BLaER1 treated with 17β-estradiol and CSF1 and Interleukin-3, amounts not matched to agents 10 nM and 100 nM (cell line): ENCODE measurements around the gene CD81.
A peak's percentile ranks its signal among the peaks of the same experiment; 100 is the strongest.

Experiments used
- H3K27ac ChIP-seq, 11 experiments: shearing (Covaris generic); formaldehyde crosslinking; 2 replicates each; pipeline ENCODE4 v1.8.1; 2022
- H3K27me3 ChIP-seq, 11 experiments: shearing (Covaris generic); formaldehyde crosslinking; 2 replicates each; pipeline ENCODE4 v1.8.1; 2022
- H3K36me3 ChIP-seq, 11 experiments: shearing (Covaris generic); formaldehyde crosslinking; 2 replicates each; pipeline ENCODE4 v1.8.1; 2022
- H3K4me1 ChIP-seq, 10 experiments: shearing (Covaris generic); formaldehyde crosslinking; 2 replicates each; pipeline ENCODE4 v1.8.1; 2022
- H3K4me2 ChIP-seq, 11 experiments: shearing (Covaris generic); formaldehyde crosslinking; 2 replicates each; pipeline ENCODE4 v1.8.1; 2022
- H3K4me3 ChIP-seq, 10 experiments: shearing (Covaris generic); formaldehyde crosslinking; 2 replicates each; pipeline ENCODE4 v1.8.1; 2022
- H3K9ac ChIP-seq, 11 experiments: shearing (Covaris generic); formaldehyde crosslinking; 2 replicates each; pipeline ENCODE4 v1.8.1; 2022
- H3K9me3 ChIP-seq, 11 experiments: shearing (Covaris generic); formaldehyde crosslinking; replicated peaks in 1 of 11; 2 replicates each; pipeline ENCODE4 v1.8.1; 2022
- H4K20me1 ChIP-seq, 11 experiments: shearing (Covaris generic); formaldehyde crosslinking; 2 replicates each; pipeline ENCODE4 v1.8.1; 2022
- Cebpa-rat ChIP-seq, 11 experiments: shearing (Covaris generic); IDR thresholded peaks; 2 replicates each; pipeline ENCODE4 v1.8.1; 2022

Gene CD81

DNA sequence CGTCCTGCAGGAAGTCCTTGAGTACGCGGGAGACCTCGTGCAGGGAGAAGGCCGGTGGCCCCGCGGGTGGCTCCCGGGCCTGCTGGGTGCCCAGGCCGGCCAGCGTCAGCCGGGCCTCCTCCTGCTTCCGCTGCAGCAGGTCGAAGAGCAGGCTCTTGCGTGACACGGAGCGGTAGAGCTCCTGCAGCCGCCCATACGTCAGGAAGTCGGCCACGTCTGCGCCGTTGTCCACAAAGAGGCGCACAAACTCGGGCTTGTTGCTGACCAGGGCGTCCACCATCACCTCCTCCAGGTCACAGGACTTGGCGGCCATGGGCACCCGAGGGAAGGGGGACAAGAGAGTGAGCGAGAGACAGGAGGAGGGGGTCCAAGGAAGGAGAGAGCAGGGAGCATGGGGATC lies 38.1 kb downstream of the CD81 start:
- Histone ChIP-seq H3K27me3 (peaks cover 0 to 10% (median 3%) of the 10 kb centered on the region in 11 experiments; a peak in 7 of 22 replicates), H3K9ac (no peak overlapping the region), H3K4me3 (no peak overlapping the region), H3K4me1 (peaks cover 7 to 65% (median 45%) of the 10 kb centered on the region in 10 experiments), H3K9me3 (no peaks in the 10 kb centered on the region), H3K36me3 (no peaks in the 10 kb centered on the region), H4K20me1 (peaks cover 0 to 4% (median 0%) of the 10 kb centered on the region in 11 experiments; a peak in 5 of 22 replicates), H3K27ac (no peak overlapping the region), H3K4me2 (no peak overlapping the region)
- TF ChIP-seq Cebpa-rat (IDR thresholded peaks at IDR 0.05): no peak

DNA sequence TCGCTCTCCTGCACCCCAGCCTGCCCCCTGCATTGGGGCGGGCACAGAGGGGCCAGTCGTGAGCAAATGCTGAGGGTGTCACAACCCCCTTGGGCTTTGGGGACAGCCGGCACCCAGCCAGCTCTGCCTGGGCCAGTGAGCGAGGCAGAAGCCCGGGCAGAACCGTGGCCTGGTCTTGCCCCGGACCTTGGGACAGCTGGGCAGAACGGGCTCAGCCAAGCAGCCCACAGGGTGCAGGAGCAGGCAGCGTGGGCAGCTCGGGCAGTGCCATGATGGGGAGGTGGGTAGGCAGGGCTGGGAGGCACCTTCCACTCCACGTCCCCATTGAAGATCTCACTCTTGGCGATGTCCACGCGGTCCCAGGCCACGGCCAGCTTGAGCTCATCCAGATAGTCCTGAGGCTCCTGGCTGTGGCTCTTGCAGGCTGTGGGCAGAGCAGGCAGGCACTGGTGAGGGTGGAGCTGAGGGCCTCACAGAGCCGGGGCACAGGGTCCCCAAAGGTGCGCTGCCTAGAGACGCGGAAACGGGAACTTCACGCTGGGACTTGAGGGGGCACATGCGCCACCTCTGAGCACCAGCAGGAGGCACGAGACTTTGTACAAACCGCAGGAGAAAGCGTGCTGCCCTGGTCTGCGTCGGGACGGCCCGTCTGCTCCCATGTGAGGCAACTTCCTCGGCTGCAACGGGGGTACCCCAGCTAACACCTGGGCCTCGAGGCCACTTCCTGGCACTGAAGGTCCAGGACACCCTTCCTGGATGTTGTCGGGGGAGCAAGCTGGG lies 38.7 kb downstream of the CD81 start:
- Histone ChIP-seq H4K20me1 (peaks cover 0 to 7% (median 0%) of the 10 kb centered on the region in 11 experiments; a peak in 5 of 22 replicates), H3K27me3 (peaks cover 0 to 4% (median 0%) of the 10 kb centered on the region in 11 experiments; a peak in 2 of 22 replicates), H3K9me3 (no peaks in the 10 kb centered on the region), H3K36me3 (no peaks in the 10 kb centered on the region), H3K4me3 (no peak overlapping the region), H3K4me2 (peak overlapping the region in 7 of 11 experiments; percentile 4 to 51 (median 25); a peak in 6 of 22 replicates), H3K27ac (no peak overlapping the region), H3K9ac (no peak overlapping the region), H3K4me1 (peaks cover 8 to 62% (median 39%) of the 10 kb centered on the region in 10 experiments; a peak in 17 of 20 replicates)
- no peak for TF ChIP-seq Cebpa-rat (IDR thresholded peaks at IDR 0.05)

DNA sequence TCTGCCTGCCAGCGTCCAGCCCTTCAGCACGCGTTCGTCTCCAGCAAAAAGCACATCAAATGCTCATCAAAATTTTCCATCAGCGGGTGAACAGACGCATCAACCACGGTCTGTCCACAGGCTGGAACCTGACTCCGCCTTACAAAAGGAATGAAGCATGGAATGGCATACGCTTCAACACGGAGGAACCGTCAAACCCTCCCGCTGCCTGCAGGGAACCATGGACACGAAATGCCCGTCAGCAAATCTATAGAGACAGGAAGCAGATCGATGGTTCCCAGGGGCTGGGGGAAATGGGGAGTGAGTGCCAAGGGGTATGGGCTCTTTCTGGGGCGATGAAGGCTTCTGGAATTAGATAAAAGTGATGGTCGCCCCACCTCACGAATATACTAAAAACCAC lies 39.7 kb downstream of the CD81 start:
- Histone ChIP-seq H3K9ac (no peak overlapping the region), H3K4me2 (peak overlapping the region in 9 of 11 experiments; percentile 13 to 51 (median 29); a peak in 10 of 22 replicates), H3K4me3 (no peak overlapping the region), H3K27me3 (no peaks in the 10 kb centered on the region), H3K9me3 (no peaks in the 10 kb centered on the region), H3K36me3 (no peaks in the 10 kb centered on the region), H4K20me1 (peaks cover 0 to 7% (median 0%) of the 10 kb centered on the region in 11 experiments; a peak in 5 of 22 replicates), H3K27ac (no peak overlapping the region), H3K4me1 (peaks cover 8 to 54% (median 36%) of the 10 kb centered on the region in 10 experiments; a peak in 17 of 20 replicates)
- no peak for TF ChIP-seq Cebpa-rat (IDR thresholded peaks at IDR 0.05)

DNA sequence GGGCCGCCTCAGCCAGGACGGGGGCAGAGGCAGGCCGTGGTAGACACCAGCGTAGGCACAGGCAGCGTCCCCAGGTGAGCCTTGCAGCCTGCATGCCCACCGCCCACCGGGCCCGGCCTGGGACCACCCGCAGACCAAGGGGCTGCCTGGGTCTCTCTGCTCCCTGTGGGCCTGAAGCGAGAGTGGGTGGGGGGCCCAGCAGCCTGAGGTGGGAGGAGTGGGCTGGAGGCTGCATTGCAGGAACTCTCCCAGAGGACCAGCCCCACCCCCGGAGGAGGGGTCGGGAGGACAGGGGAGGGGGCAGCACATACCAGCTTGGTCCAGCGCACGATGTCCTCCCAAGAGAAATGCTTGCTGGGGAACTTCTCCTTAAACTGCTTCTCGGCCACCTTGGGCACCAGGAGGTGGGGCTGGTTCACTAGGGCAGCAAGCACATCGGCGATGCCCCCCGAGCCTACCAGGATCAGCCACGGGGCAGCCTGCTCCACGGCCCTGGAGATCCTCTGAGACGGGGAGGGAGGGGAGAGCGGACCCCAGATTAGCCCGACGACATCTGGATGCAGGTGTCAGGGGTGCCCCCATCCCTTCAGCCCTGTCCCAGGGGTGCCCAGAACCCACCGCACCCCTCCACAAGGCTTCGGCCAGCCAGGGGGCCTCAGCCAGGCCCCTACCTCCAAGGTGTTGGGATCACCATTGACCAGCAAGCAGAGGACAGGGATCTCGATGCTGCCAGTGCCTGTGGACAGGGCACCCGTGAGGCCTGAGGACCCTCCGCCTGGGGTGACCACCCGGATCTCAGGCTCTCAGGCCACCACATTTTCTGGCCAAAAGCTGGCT lies 41.0 kb downstream of the CD81 start:
- Histone ChIP-seq H3K9ac (0 out of 22 replicates have a peak overlapping the region, but pooled peaks of 1 of the 11 experiments have one; percentile 1), H3K4me2 (peak overlapping the region in 7 of 11 experiments; percentile 25 to 54 (median 43); a peak in 12 of 22 replicates), H3K4me3 (no peak overlapping the region), H3K27ac (no peak overlapping the region), H3K4me1 (peaks cover 8 to 49% (median 35%) of the 10 kb centered on the region in 10 experiments; a peak in 17 of 20 replicates), H4K20me1 (peaks cover 0 to 9% (median 0%) of the 10 kb centered on the region in 11 experiments; a peak in 5 of 22 replicates), H3K9me3 (no peaks in the 10 kb centered on the region), H3K36me3 (no peaks in the 10 kb centered on the region), H3K27me3 (0 out of 22 replicates have a peak, but pooled peaks cover 0 to 5% (median 0%) of the 10 kb centered on the region in 11 experiments)
- no peak for TF ChIP-seq Cebpa-rat (IDR thresholded peaks at IDR 0.05)

DNA sequence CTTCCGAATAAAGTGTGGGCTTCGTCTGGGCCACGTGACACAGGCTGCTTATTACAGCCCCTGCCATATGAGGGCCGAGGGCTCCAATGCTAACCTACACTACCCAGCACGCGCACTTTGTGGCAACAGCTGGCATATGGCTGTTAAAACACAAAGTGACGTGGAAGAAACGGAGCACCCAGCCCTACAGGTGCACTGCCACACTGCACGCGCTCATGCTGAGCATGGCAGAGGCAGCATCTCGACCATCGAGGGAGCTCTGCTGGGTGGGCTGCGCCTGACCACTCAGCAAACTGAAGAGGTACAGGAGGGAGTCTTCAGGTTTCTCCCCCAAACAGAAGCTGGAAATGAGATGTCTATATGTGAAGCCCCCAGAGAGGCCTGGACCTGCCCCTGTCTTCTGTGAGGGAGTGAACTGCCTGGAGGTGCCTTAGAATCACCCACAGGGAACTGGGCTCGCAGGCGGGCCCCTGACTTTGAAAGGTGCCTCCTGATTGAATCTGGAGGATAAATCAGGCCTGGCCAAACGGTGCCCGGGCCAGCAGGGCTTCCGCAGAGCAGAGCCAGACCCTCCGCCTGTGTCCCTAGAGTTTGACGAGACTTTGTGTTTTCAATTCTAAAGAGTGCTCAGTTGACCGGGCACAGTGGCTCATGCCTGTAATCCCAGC lies 41.7 kb downstream of the CD81 start:
- H3K36me3 ChIP-seq: no peaks in the 10 kb centered on the region
- peaks cover 0 to 9% (median 0%) of the 10 kb centered on the region in 11 experiments; a peak in 4 of 22 replicates for H4K20me1 ChIP-seq
- peaks cover 8 to 54% (median 39%) of the 10 kb centered on the region in 10 experiments; a peak in 16 of 20 replicates for H3K4me1 ChIP-seq
- H3K4me3 ChIP-seq: no peak overlapping the region
- no peak for TF ChIP-seq Cebpa-rat (IDR thresholded peaks at IDR 0.05)
- no peaks in the 10 kb centered on the region for H3K9me3 ChIP-seq
- no peak overlapping the region; a peak in 1 of 22 replicates for H3K9ac ChIP-seq
- no peak overlapping the region for H3K27ac ChIP-seq
- H3K27me3 ChIP-seq: peaks cover 0 to 9% (median 0%) of the 10 kb centered on the region in 11 experiments; a peak in 1 of 22 replicates
- H3K4me2 ChIP-seq: peak overlapping the region in 4 of 11 experiments; percentile 41 to 54 (median 42); a peak in 4 of 22 replicates

DNA sequence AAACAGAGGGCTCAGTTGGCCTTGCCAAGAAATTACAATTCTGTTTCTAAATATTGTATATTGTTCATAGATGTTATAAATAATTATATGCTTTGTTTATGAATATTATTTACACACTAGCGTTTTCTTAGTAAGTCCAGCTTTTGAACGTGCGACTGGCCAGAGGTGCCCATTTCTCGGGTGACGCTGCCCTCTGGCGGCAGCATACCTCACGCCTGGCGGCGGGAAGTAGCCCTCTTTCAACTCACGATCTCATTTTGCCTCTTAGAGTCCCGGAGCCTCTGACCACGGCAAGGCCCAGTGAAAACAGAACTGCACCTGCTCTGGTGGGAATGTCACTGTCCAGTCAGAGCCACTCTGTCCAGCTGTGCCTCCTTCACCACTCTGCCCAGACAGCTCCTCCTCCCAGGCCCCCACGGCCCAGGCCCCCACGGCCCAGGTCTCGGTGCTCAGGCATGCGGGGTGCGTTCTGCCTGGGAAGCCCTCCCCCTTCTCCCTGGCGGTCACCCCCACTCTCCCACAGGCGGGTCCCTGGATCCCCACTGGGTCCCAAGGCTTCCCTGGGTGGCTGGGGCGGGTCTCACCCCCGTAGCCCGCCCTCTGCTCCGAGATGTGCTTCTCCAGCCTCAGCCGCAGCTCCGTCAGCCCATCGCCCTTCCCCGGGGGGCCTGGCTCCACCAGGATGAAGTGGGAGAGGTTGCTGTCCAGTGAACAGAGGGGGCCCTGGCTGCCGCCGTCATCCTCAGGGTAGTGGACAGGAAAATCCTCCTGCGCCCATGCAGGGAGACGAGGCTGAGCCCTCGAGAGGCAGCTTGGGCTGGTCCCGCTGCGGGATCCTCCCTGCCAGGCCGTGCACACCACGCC lies 42.8 kb downstream of the CD81 start:
- no peak for TF ChIP-seq Cebpa-rat (IDR thresholded peaks at IDR 0.05)
- no peaks in the 10 kb centered on the region for H3K9me3 ChIP-seq
- peak overlapping the region; percentile 12 to 81 (median 36); a peak in 17 of 22 replicates for H3K4me2 ChIP-seq
- peaks cover 0 to 9% (median 0%) of the 10 kb centered on the region in 11 experiments; a peak in 5 of 22 replicates for H4K20me1 ChIP-seq
- no peak overlapping the region; a peak in 1 of 22 replicates for H3K27ac ChIP-seq
- H3K36me3 ChIP-seq: no peaks in the 10 kb centered on the region
- no peak overlapping the region for H3K4me3 ChIP-seq
- peaks cover 0 to 9% (median 0%) of the 10 kb centered on the region in 11 experiments; a peak in 2 of 22 replicates for H3K27me3 ChIP-seq
- H3K4me1 ChIP-seq: peaks cover 8 to 59% (median 39%) of the 10 kb centered on the region in 10 experiments; a peak in 16 of 20 replicates
- peak overlapping the region in 1 of 11 experiments; percentile 9; a peak in 1 of 22 replicates for H3K9ac ChIP-seq

DNA sequence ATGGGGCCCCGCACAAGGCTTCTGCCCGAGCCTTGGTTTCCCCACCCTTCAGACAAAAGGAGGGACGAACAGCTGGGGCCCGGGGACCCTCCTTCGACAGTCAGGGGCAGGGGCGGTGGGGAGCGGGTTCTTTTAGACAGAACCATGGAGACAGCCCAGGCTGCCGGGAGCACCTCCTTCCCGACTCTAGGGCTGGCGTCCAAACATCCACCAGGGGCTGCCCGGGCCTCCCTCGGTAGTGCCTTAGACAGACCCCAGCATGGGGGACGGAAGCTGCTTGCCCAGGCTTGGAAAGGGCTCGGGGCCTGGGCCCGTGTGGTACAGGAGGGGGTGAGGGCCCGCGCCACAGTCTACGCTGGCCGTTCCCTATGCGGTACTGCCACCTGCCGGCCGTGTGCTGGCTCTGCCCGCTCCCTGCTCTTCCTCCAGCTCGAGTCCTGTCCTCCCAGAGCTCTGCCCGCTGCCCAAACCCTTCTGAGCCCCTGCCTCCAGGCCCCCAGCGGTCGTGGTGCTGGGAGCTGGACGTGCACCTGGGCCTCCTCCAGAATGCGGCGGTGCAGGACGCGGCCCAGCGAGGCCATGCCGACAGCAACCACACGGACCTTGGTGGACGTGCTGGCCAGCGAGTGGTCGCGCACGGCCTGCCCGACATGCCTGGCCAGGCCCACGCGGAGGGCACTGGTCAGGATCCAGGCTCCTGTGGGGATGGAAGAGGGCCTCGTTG lies 43.6 kb downstream of the CD81 start:
- H3K36me3 ChIP-seq: no peaks in the 10 kb centered on the region
- no peak for TF ChIP-seq Cebpa-rat (IDR thresholded peaks at IDR 0.05)
- H3K9ac ChIP-seq: peak overlapping the region in 1 of 11 experiments; percentile 9; a peak in 1 of 22 replicates
- H3K4me1 ChIP-seq: peaks cover 8 to 58% (median 39%) of the 10 kb centered on the region in 10 experiments; a peak in 16 of 20 replicates
- H3K27me3 ChIP-seq: peaks cover 0 to 9% (median 0%) of the 10 kb centered on the region in 11 experiments; a peak in 2 of 22 replicates
- H3K4me3 ChIP-seq: no peak overlapping the region
- no peak overlapping the region for H3K27ac ChIP-seq
- peaks cover 0 to 9% (median 0%) of the 10 kb centered on the region in 11 experiments; a peak in 5 of 22 replicates for H4K20me1 ChIP-seq
- H3K4me2 ChIP-seq: peak overlapping the region; percentile 12 to 81 (median 36); a peak in 18 of 22 replicates
- H3K9me3 ChIP-seq: no peaks in the 10 kb centered on the region
